PFSK-1 (cell line): Measurements from ENCODE around the gene CTNNA3.

Source experiments
- FOXP2 ChIP-seq: optimal IDR thresholded peaks from 2 replicates; pipeline ENCODE3; 2011; ENCODE audit warnings: borderline replicate concordance, control low read depth, inconsistent platforms; ENCODE audit not compliant: insufficient read depth; ENCODE audit errors: extremely low read length, extremely low read depth
- POLR2AphosphoS5 ChIP-seq: IDR thresholded peaks from 2 replicates; pipeline ENCODE4 v1.6.1; 2012; ENCODE audit warnings: low read depth, mild to moderate bottlenecking, control low read depth, low read length, moderate library complexity
- REST ChIP-seq, 2 experiments: IDR thresholded peaks; 2 replicates each; pipeline versions ENCODE4 v1.6.1 to v1.8.0; 2011 to 2012; ENCODE audit warnings: low read depth in 2 of 2, low read length in 2 of 2, control low read depth in 1 of 2, inconsistent platforms in 1 of 2, mild to moderate bottlenecking in 1 of 2, moderate library complexity in 1 of 2; ENCODE audit not compliant: insufficient read depth in 1 of 2
- SIN3A ChIP-seq: IDR thresholded peaks from 2 replicates; pipeline ENCODE4 v1.6.1; 2012; ENCODE audit warnings: mild to moderate bottlenecking, low read length, moderate library complexity, borderline replicate concordance; ENCODE audit not compliant: insufficient read depth
- TAF1 ChIP-seq: IDR thresholded peaks from 2 replicates; pipeline ENCODE4 v1.6.1; 2012; ENCODE audit warnings: low read length, control low read depth, borderline replicate concordance; ENCODE audit not compliant: insufficient read depth

Gene CTNNA3

DNA sequence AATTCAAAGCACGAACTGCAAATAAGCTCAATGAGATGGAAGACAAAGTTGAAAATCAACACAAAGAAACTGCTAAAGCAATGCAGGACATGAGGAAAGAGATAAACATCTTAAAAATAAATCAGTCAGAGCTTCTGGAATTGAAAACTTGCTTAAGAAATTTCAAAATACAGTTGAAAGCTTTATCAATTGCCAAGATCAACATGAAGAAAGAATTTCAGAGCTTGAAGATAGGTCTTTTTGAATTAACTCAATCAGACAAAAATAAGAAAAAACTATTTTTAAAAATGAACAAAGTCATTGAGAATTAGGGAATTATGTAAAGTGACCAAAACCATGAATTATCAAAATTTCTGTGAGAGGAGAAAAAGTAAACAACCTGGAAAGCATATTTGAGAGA lies 218.1 kb downstream of the CTNNA3 start:
- no peak for TF ChIP-seq REST (IDR thresholded peaks at IDR 0.05; ENCODE audit: insufficient read depth in 1 of 2, low read depth in 2 of 2, low read length in 2 of 2)
- no peak for TF ChIP-seq TAF1
- no peak for TF ChIP-seq FOXP2
- no peak for TF ChIP-seq SIN3A
- TF ChIP-seq POLR2AphosphoS5, result no peak

DNA sequence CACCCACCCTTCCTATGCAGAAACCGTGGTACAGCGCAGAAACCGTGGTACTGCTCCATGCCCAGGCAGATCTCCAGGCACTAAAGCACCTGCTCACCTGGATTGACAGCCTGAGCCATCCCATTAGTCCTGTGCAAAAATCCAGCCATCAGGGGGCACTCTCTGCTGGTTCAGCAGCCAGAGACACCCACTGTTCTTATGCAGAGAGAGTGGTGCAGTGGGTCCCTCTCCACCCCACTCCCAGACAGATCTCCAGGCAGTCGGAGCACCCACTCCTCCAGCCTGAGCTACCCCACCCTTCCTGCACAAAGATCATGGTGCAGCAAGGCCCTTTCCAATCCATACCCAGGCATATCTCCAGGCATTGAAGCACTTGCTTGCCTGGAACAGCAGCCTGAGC lies 219.8 kb downstream of the CTNNA3 start:
- no peak for TF ChIP-seq SIN3A

- TF ChIP-seq FOXP2, result no peak
- no peak for TF ChIP-seq REST (IDR thresholded peaks at IDR 0.05; ENCODE audit: insufficient read depth in 1 of 2, low read depth in 2 of 2, low read length in 2 of 2)
- no peak for TF ChIP-seq POLR2AphosphoS5
- no peak for TF ChIP-seq SIN3A
- no peak for TF ChIP-seq TAF1
These were observed 222.0 kb downstream of the CTNNA3 start for GRCh38 chr10:67473850-67474633.

DNA sequence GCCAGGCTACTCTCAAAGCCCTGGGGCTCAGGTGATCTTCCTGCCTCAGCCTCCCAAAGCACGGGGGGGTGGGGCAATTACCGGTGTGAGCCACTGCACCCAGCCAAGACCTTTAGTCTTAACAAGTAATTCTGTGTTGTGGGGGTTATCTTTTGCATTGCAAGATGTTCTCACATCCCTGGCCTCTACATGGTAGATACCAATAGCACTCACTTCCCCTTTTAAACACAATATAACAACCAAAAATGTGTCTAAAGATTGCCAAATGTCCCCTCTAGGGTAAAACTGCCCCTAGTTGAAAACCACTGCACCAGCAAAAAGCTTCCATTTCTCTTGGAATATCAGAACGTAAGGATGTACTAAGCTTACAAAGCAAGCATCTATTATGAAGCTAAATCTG lies 225.0 kb downstream of the CTNNA3 start:
- TF ChIP-seq REST (IDR thresholded peaks at IDR 0.05; ENCODE audit: insufficient read depth in 1 of 2, low read depth in 2 of 2, low read length in 2 of 2) (no peak), POLR2AphosphoS5 (no peak), FOXP2 (no peak), SIN3A (no peak), TAF1 (no peak)

DNA sequence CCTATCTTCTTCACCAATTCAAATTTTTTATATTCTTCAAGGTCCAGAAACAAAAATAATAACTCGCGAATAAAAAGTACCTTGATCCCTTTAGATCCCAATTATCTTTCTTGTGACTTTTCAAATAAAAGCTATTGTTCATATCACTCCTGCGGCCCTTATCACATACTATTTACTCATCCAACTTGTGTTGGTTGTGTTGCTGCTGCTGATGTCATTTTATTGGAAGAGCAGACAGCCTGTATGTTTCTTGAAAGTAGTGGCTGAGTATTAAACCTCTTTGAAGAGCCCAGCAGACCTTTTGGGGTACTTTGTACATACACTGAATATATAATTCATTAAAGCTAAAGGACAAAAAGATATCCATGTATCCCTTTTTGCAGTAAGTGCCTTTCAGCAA lies 231.7 kb downstream of the CTNNA3 start:
- no peak for TF ChIP-seq FOXP2
- TF ChIP-seq REST (IDR thresholded peaks at IDR 0.05; ENCODE audit: insufficient read depth in 1 of 2, low read depth in 2 of 2, low read length in 2 of 2), result no peak
- no peak for TF ChIP-seq POLR2AphosphoS5
- TF ChIP-seq TAF1, result no peak
- no peak for TF ChIP-seq SIN3A
